ENCODE data around the gene ARHGEF16.

DNA sequence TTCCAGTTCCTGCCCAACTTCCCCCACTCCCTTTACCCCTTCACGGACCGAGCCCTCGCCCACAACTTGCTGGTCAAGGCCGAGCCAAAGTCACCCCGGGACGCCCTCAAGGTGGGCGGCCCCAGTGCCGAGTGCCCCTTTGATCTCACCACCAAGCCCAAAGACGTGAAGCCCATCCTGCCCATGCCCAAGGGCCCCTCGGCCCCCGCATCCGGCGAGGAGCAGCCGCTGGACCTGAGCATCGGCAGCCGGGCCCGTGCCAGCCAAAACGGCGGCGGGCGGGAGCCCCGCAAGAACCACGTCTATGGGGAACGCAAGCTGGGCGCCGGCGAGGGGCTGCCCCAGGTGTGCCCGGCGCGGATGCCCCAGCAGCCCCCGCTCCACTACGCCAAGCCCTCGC is 42.1 kb upstream of the ARHGEF16 start:
- TF ChIP-seq, protein P1, sequence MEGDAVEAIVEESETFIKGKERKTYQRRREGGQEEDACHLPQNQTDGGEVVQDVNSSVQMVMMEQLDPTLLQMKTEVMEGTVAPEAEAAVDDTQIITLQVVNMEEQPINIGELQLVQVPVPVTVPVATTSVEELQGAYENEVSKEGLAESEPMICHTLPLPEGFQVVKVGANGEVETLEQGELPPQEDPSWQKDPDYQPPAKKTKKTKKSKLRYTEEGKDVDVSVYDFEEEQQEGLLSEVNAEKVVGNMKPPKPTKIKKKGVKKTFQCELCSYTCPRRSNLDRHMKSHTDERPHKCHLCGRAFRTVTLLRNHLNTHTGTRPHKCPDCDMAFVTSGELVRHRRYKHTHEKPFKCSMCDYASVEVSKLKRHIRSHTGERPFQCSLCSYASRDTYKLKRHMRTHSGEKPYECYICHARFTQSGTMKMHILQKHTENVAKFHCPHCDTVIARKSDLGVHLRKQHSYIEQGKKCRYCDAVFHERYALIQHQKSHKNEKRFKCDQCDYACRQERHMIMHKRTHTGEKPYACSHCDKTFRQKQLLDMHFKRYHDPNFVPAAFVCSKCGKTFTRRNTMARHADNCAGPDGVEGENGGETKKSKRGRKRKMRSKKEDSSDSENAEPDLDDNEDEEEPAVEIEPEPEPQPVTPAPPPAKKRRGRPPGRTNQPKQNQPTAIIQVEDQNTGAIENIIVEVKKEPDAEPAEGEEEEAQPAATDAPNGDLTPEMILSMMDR (IDR thresholded peaks at IDR 0.05; ENCODE audit: poor library complexity), result no peak
- TF ChIP-seq EZH2 (IDR thresholded peaks at IDR 0.05; ENCODE audit: borderline replicate concordance), result no peak
- TF ChIP-seq EZH2phosphoT487 (IDR thresholded peaks at IDR 0.05; ENCODE audit: low read depth, severe bottlenecking, unreplicated experiment), result no peak
